ENCODE measurements around the gene KLF8.

The KLF8 gene

DNA sequence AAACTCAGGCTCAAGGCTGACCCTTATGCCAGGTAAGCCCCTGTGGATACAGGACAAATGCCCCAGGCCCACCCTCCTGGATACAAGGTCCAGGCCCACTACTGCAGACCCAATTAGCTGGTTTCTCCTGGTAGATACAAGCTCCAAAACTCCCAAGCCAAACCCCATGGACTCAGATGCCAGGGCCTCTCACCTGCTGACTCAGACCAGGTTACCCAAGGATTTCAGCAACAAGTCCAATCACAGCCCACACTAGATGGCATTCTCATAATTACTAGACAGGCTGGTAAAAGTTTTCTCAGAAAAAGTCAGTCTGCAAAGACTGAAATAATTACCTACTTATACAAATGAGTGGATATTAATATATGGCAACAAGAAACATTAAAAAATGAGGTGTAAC, 87.0 kb downstream of the KLF8 start:
- H3K9me3 ChIP-seq (ENCODE audit: control insufficient read depth, insufficient read depth, low read depth, low read length), result no peaks in the 10 kb centered on the region
- no peaks in the 10 kb centered on the region for H3K36me3 ChIP-seq (ENCODE audit: control insufficient read depth in 2 of 2, insufficient read depth in 1 of 2, low read length in 2 of 2)
- POLR2A ChIA-PET, result no interaction called here
- H3K27ac ChIP-seq (ENCODE audit: extremely low read depth, low read depth, low read length), result no peak overlapping the region
- TF ChIP-seq ZSCAN23 (tag by site-specific recombination; IDR thresholded peaks at IDR 0.05) (no peak), ZNF837 (tag by site-specific recombination; IDR thresholded peaks at IDR 0.05) (no peak), ZSCAN5A (tag by site-specific recombination; IDR thresholded peaks at IDR 0.05) (no peak), ZNF610 (tag by site-specific recombination; IDR thresholded peaks at IDR 0.05; ENCODE audit: borderline replicate concordance) (no peak), ZNF558 (tag by site-specific recombination; IDR thresholded peaks at IDR 0.05) (no peak), ZNF843 (tag by site-specific recombination; IDR thresholded peaks at IDR 0.05) (no peak), ZBTB8A (tag by site-specific recombination; IDR thresholded peaks at IDR 0.05) (no peak), ZBTB48 (tag by site-specific recombination; IDR thresholded peaks at IDR 0.05) (no peak), ZNF350 (tag by site-specific recombination; IDR thresholded peaks at IDR 0.05) (no peak), REPIN1 (tag by site-specific recombination; IDR thresholded peaks at IDR 0.05; ENCODE audit: low read depth) (no peak), ZNF701 (tag by site-specific recombination; IDR thresholded peaks at IDR 0.05) (no peak)
- H3K4me1 ChIP-seq (ENCODE audit: control insufficient read depth, insufficient read depth, low read length), result no peaks in the 10 kb centered on the region
- CTCF ChIA-PET, result no interaction called here
- H3K4me3 ChIP-seq (ENCODE audit: low read depth, low read length), result no peak overlapping the region
